SK-N-DZ (cell line): ENCODE results near the gene OR4F6.

ENCODE experiments used
- DNase-seq: peaks from one replicate; pipeline ENCODE4 v3.0.0-alpha.2; 2015; ENCODE audit warnings: low spot score
- small RNA-seq, 2 experiments: library from RNA; depleted of rRNA; stranded (forward); fragments of <200 nt; gene quantifications; one replicate each; pipeline ENCODE3, GENCODE V24; 2014

Gene OR4F6

GRCh38 chr15:101804941-101805340, 1.6 kb downstream of the OR4F6 start:
- DNase-seq: no peak

DNA sequence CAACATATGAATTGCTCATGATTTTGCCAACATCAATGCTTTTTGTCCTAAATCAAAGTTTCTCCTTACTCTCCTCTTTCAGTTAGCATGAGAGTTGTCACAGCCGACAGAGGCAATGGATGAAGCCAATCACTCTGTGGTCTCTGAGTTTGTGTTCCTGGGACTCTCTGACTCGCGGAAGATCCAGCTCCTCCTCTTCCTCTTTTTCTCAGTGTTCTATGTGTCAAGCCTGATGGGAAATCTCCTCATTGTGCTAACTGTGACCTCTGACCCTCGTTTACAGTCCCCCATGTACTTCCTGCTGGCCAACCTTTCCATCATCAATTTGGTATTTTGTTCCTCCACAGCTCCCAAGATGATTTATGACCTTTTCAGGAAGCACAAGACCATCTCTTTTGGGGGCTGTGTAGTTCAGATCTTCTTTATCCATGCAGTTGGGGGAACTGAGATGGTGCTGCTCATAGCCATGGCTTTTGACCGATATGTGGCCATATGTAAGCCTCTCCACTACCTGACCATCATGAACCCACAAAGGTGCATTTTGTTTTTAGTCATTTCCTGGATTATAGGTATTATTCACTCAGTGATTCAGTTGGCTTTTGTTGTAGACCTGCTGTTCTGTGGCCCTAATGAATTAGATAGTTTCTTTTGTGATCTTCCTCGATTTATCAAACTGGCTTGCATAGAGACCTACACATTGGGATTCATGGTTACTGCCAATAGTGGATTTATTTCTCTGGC, 2.5 kb downstream of the OR4F6 start:
- no peak for DNase-seq

DNA sequence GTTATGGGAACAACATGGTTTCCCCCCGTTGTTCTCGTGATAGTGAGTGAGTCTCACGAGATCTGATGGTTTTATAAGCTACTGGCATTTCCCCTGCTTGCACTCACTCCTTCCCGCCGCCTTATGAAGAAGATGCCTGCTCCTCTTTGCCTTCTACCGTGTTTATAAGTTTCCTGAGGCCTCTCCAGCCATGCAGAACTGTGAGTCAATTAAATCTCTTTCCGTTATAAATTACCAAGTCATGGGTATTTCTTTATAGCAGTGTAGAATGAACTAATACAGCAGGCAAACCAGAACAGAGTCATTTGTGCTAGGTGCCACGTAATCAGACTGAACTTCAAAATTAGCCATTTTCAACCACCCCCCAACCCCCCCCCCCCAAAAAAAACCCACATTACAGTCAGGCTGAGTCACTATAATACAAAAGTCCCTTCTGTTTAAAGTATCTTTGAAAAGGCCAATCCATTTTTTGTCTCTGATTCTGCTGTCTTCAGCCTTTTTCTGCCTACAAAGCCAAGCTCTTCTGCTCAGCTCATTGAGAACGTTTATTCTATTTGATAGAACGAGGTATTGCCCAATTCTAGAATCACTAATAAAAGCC, 4.1 kb downstream of the OR4F6 start:
- no peak for DNase-seq

GRCh38 chr15:101808201-101808600, 4.9 kb downstream of the OR4F6 start:
- DNase-seq: no peak

GRCh38 chr15:101810456-101810855, 7.1 kb downstream of the OR4F6 start:
- no peak for DNase-seq

- DNase-seq: no peak
Measured at GRCh38 chr15:101810876-101811275, 7.6 kb downstream of the OR4F6 start.

- DNase-seq: no peak
Measured at GRCh38 chr15:101811902-101812301, 8.6 kb downstream of the OR4F6 start, which contains the start of gene OR4F15. Gene OR4F15 (plus strand): TSS chr15:101812202. CDS start chr15:101818187, 5,985 bp downstream.

- DNase-seq: no peak
Measured at GRCh38 chr15:101813803-101814534, 10.7 kb downstream of the OR4F6 start.

GRCh38 chr15:101820781-101821180, 17.5 kb downstream of the OR4F6 start:
- no peak for DNase-seq

GRCh38 chr15:101827257-101827656, 23.9 kb downstream of the OR4F6 start:
- DNase-seq: no peak

DNA sequence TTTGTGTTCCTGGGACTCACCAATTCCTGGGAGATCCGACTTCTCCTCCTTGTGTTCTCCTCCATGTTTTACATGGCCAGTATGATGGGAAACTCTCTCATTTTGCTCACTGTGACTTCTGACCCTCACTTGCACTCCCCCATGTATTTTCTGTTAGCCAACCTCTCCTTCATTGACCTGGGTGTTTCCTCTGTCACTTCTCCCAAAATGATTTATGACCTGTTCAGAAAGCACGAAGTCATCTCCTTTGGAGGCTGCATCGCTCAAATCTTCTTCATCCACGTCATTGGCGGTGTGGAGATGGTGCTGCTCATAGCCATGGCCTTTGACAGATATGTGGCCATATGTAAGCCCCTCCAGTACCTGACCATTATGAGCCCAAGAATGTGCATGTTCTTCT, 25.5 kb downstream of the OR4F6 start:
- no peak for DNase-seq

DNA sequence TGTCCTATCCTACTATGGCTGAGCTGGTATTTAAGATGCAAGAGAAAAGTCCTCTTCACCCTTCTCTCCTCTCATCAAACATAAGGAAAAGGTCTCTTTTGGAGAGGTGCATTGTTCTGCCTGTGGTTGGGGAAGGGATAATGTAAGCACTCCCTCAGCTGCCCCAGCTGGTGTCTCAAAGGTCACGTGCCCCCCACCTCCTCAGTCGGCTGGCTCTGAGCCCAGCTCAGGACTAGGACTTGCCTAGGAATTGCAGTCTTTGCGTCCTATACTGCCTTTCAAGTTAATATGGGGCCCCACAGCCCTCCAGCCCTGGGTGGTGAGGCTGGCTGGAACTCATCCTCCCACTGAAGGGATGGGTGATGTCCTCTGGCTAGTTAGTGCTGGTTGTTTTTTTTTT, 38.3 kb downstream of the OR4F6 start:
- DNase-seq: no peak

GRCh38 chr15:101844916-101845315, 41.6 kb downstream of the OR4F6 start:
- no peak for DNase-seq

DNA sequence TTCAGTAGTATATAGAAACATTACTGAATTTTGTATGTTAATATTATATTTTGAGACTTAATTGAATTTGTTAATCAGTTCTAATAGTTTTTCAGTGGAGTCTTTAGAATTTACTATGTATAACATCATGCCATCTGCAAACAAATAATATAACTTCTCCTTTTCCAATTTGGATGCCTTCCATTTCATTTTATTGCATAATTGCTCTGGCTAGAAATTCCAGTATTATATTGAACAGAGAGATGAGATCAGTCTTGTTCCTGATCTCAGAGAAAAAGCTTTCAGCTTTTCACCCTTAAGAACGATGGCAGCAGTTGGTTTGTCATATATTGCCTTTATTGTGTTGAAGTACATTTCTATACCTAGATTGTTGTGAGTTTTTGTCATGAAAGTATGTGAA, 49.0 kb downstream of the OR4F6 start:
- DNase-seq: no peak

Small RNAs within 50 kb of the gene (small RNA-seq; reads per million reads assigned to genes)
- gene RN7SL209P: 0 reads per million in 2 experiments
